Urinary bladder (tissue), 4 donors: ENCODE data around the gene PLS3. TPM values are rescaled to one million over a fixed set of nuclear protein-coding genes. Genes with fewer than 3 reads are reported as not detected.
"Not testable (repeated sequence)": the region's sequence is repeated elsewhere in the genome, so short reads cannot be mapped to it uniquely, and the experiment has no call there.

ENCODE experiments used
- DNase-seq: peaks from one replicate; pipeline ENCODE4 v3.0.0-alpha.2; 2015; ENCODE audit errors: extremely low spot score
- H3K27ac ChIP-seq: one replicate; pipeline ENCODE4 v1.5.1; 2013; ENCODE audit warnings: low read depth, mild to moderate bottlenecking, moderate library complexity
- H3K36me3 ChIP-seq: one replicate; pipeline ENCODE4 v1.6.1; 2013; ENCODE audit warnings: mild to moderate bottlenecking, moderate library complexity; ENCODE audit not compliant: insufficient read depth
- H3K4me1 ChIP-seq: one replicate; pipeline ENCODE4 v1.6.1; 2013; ENCODE audit warnings: mild to moderate bottlenecking, moderate library complexity; ENCODE audit not compliant: insufficient read depth
- H3K4me3 ChIP-seq: one replicate; pipeline ENCODE4 v1.5.1; 2013; ENCODE audit warnings: low read depth, low read length
- WGBS: extraction: QIAGEN DNeasy Blood & Tissue Kit; methylation state at CpG from one replicate; pipeline ENCODE4 v1.1.7; 2013; 5-methylcytosine and 5-hydroxymethylcytosine counted together
- polyA plus RNA-seq: library from polyadenylated mRNA; stranded (reverse); fragments of 200-250 nt; gene quantifications from one replicate; pipeline ENCODE4 v1.2.3, GENCODE V29; 2013
- total RNA-seq: library from RNA; depleted of rRNA; stranded (reverse); fragments of >200 nt; gene quantifications from one replicate; pipeline ENCODE4 v1.2.3, GENCODE V29; 2014
- donor health status: healthy with polysubstance abuse.
- donor health status: healthy.

The PLS3 gene
- total and polyA plus RNA-seq, 2 donors: 74.4 to 245 TPM

- 67% methylated on average over 4 of the region's 4 CpGs for WGBS
- no peaks in the 10 kb centered on the region for H3K4me1 ChIP-seq
- no peak overlapping the region for H3K4me3 ChIP-seq
- no peaks in the 10 kb centered on the region for H3K36me3 ChIP-seq
- DNase-seq: no peak
- no peak overlapping the region for H3K27ac ChIP-seq
Measured at GRCh38 chrX:115602729-115603389, 41.9 kb downstream of the PLS3 start.

- H3K27ac ChIP-seq: no peak overlapping the region
- no peaks in the 10 kb centered on the region for H3K36me3 ChIP-seq
- DNase-seq: no peak
- 94% methylated on average over 2 of the region's 2 CpGs for WGBS
- H3K4me3 ChIP-seq: no peak overlapping the region
- no peaks in the 10 kb centered on the region for H3K4me1 ChIP-seq
Measured at GRCh38 chrX:115603534-115604074, 42.6 kb downstream of the PLS3 start.

GRCh38 chrX:115606861-115607260 lies 45.9 kb downstream of the PLS3 start:
- no peak overlapping the region for H3K4me3 ChIP-seq
- no peak overlapping the region for H3K27ac ChIP-seq
- H3K36me3 ChIP-seq: no peaks in the 10 kb centered on the region
- WGBS: 89% methylated on average over 5 of the region's 5 CpGs
- H3K4me1 ChIP-seq: no peaks in the 10 kb centered on the region
- DNase-seq: no peak

GRCh38 chrX:115609621-115610020 lies 48.6 kb downstream of the PLS3 start:
- 81% methylated on average over 1 of the region's 1 CpG for WGBS
- no peak overlapping the region for H3K27ac ChIP-seq
- no peak overlapping the region for H3K4me3 ChIP-seq
- no peak for DNase-seq
- no peaks in the 10 kb centered on the region for H3K4me1 ChIP-seq
- H3K36me3 ChIP-seq: no peaks in the 10 kb centered on the region

- no peaks in the 10 kb centered on the region for H3K4me1 ChIP-seq
- H3K4me3 ChIP-seq: no peak overlapping the region
- 55% methylated on average over 5 of the region's 5 CpGs for WGBS
- peak overlapping the region; percentile 10 for H3K27ac ChIP-seq
- no peak for DNase-seq
- no peaks in the 10 kb centered on the region for H3K36me3 ChIP-seq
Measured at GRCh38 chrX:115616943-115617563, 56.1 kb downstream of the PLS3 start.

- H3K4me3 ChIP-seq: no peak overlapping the region
- DNase-seq: no peak
- no peak overlapping the region for H3K27ac ChIP-seq
- H3K36me3 ChIP-seq: no peaks in the 10 kb centered on the region
- no peaks in the 10 kb centered on the region for H3K4me1 ChIP-seq
- WGBS: 48% methylated on average over 4 of the region's 4 CpGs
Measured at GRCh38 chrX:115622534-115622933, 61.6 kb downstream of the PLS3 start.

- DNase-seq: no peak
- no peaks in the 10 kb centered on the region for H3K36me3 ChIP-seq
- 72% methylated on average over 1 of the region's 1 CpG for WGBS
- no peak overlapping the region for H3K27ac ChIP-seq
- no peaks in the 10 kb centered on the region for H3K4me1 ChIP-seq
- no peak overlapping the region for H3K4me3 ChIP-seq
Measured at GRCh38 chrX:115624916-115625315, 63.9 kb downstream of the PLS3 start.

GRCh38 chrX:115625572-115626301 lies 64.8 kb downstream of the PLS3 start:
- Histone ChIP-seq H3K4me3 (no peak overlapping the region), H3K4me1 (no peaks in the 10 kb centered on the region), H3K36me3 (no peaks in the 10 kb centered on the region), H3K27ac (no peak overlapping the region)
- 22% methylated on average over 6 of the region's 6 CpGs for WGBS
- no peak for DNase-seq

GRCh38 chrX:115630204-115630603 lies 69.2 kb downstream of the PLS3 start:
- DNase-seq: no peak
- Histone ChIP-seq H3K27ac (no peak overlapping the region), H3K36me3 (no peaks in the 10 kb centered on the region), H3K4me3 (no peak overlapping the region), H3K4me1 (no peaks in the 10 kb centered on the region)
- WGBS: 40% methylated on average over 2 of the region's 2 CpGs

GRCh38 chrX:115632455-115632854 lies 71.5 kb downstream of the PLS3 start:
- H3K36me3 ChIP-seq: no peaks in the 10 kb centered on the region
- 94% methylated on average over 3 of the region's 3 CpGs for WGBS
- no peaks in the 10 kb centered on the region for H3K4me1 ChIP-seq
- DNase-seq: no peak
- H3K27ac ChIP-seq: no peak overlapping the region
- no peak overlapping the region for H3K4me3 ChIP-seq

- not testable (repeated sequence) for H3K4me1 ChIP-seq, H3K36me3 ChIP-seq, H3K4me3 ChIP-seq, H3K27ac ChIP-seq, DNase-seq
- WGBS: over 99% methylated on average over 5 of the region's 5 CpGs
Measured at GRCh38 chrX:115633397-115633796, 72.4 kb downstream of the PLS3 start.

GRCh38 chrX:115639334-115639880 lies 78.4 kb downstream of the PLS3 start:
- H3K4me1 ChIP-seq: no peaks in the 10 kb centered on the region
- no peak overlapping the region for H3K27ac ChIP-seq
- H3K36me3 ChIP-seq: no peaks in the 10 kb centered on the region
- no peak for DNase-seq
- no peak overlapping the region for H3K4me3 ChIP-seq
- 50% methylated on average over 5 of the region's 5 CpGs for WGBS

- Histone ChIP-seq H3K4me3 (no peak overlapping the region), H3K36me3 (no peaks in the 10 kb centered on the region), H3K27ac (no peak overlapping the region), H3K4me1 (no peaks in the 10 kb centered on the region)
- no peak for DNase-seq
- WGBS: 87% methylated on average over 2 of the region's 2 CpGs
Measured at GRCh38 chrX:115642311-115642710, 81.3 kb downstream of the PLS3 start.
